AG04449 (cell line): Measurements from ENCODE around the gene CCL7.

Experiments
- CTCF ChIA-PET: fragments of 350-600 bp; formaldehyde crosslinking; extraction: SDS; loops from one replicate; lab custom pipeline; 2021; ENCODE audit warnings: antibody characterized with exemption; lab: Yijun Ruan, JAX
- POLR2A ChIA-PET: fragments of 400-600, 350-600 bp; formaldehyde crosslinking; extraction: SDS; loops from one replicate; lab custom pipeline; 2020; ENCODE audit warnings: antibody characterized with exemption, inconsistent platforms; lab: Yijun Ruan, JAX
- DNase-seq: peaks from one replicate; pipeline ENCODE4 v3.0.0-alpha.2; 2010; ENCODE audit warnings: low read depth, low spot score
- H3K4me3 ChIP-seq: 2 replicates; pipeline ENCODE4 v1.5.1; 2011; ENCODE audit warnings: low read depth, mild to moderate bottlenecking, control low read depth, low read length
- CTCF ChIP-seq: IDR thresholded peaks from one replicate; pipeline ENCODE4 v1.5.1; 2011; ENCODE audit warnings: mild to moderate bottlenecking, moderate library complexity, low read length, control low read depth, inconsistent platforms; ENCODE audit not compliant: insufficient read depth; ENCODE audit errors: missing control alignments

The CCL7 gene

GRCh38 chr17:34255841-34256240 lies 14.2 kb upstream of the CCL7 start:
- H3K4me3 ChIP-seq = peak overlapping the region; percentile 67

GRCh38 chr17:34257299-34257985 lies 12.6 kb upstream of the CCL7 start:
- DNase-seq = no peak
- no peak for TF ChIP-seq CTCF
- POLR2A ChIA-PET = no interaction called here
- CTCF ChIA-PET = interaction anchor here (3.1 kb wide), 1 partner anchor 44 kb away, joined by 11 read pairs; no protein-coding TSS in a partner anchor
- no peak overlapping the region for H3K4me3 ChIP-seq

More at GRCh38 chr17:34255841-34256240, 14.2 kb upstream of the CCL7 start:
- ChIA-PET CTCF (interaction anchor here (1.0 to 9.2 kb wide), 7 partner anchors 9 to 105 kb away, joined by 3 to 73 read pairs (median 6); partner anchors contain the start of gene CCL1), POLR2A (interaction anchor here (1.5 to 2.3 kb wide), 2 partner anchors 21 to 45 kb away, joined by 3 to 12 read pairs; no protein-coding TSS in a partner anchor)
- no peak for DNase-seq
- TF ChIP-seq CTCF = no peak

- ChIA-PET CTCF (interaction anchor here (0.7 to 3.1 kb wide), 2 partner anchors 44 to 139 kb away, joined by 3 to 11 read pairs; no protein-coding TSS in a partner anchor), POLR2A (no interaction called here)
- TF ChIP-seq CTCF = no peak
- no peak overlapping the region for H3K4me3 ChIP-seq
- DNase-seq = no peak
Measured at GRCh38 chr17:34257986-34258326, 12.1 kb upstream of the CCL7 start.

GRCh38 chr17:34259146-34259545 lies 10.9 kb upstream of the CCL7 start:
- H3K4me3 ChIP-seq = no peak overlapping the region
- ChIA-PET POLR2A (no interaction called here), CTCF (no interaction called here)
- DNase-seq = no peak
- TF ChIP-seq CTCF = no peak

- ChIA-PET CTCF (no interaction called here), POLR2A (no interaction called here)
- no peak for TF ChIP-seq CTCF
- no peak for DNase-seq
- no peak overlapping the region for H3K4me3 ChIP-seq
Measured at GRCh38 chr17:34260861-34261260, 9.2 kb upstream of the CCL7 start.

GRCh38 chr17:34261568-34262337 lies 8.3 kb upstream of the CCL7 start:
- POLR2A ChIA-PET = no interaction called here
- no peak overlapping the region for H3K4me3 ChIP-seq
- DNase-seq = no peak
- CTCF ChIA-PET = no interaction called here
- no peak for TF ChIP-seq CTCF
